Measurements from ENCODE around the gene PDZD7. TPM values are rescaled to one million over a fixed set of nuclear protein-coding genes. Genes with fewer than 3 reads are reported as not detected.

The PDZD7 gene
- total and polyA plus RNA-seq, 2 of the 8 experiments (the other 6 are each of a cell fraction or from before 2014, with no cell fraction given), result 0.88 to 1.6 TPM

- TF ChIP-seq EZH2 (IDR thresholded peaks at IDR 0.05; ENCODE audit: low read depth, low read length, severe bottlenecking) (no peak), TAF7 (optimal IDR thresholded peaks at IDR 0.05; ENCODE audit: borderline replicate concordance, low read depth, low read length) (no peak), CHD1 (IDR thresholded peaks at IDR 0.05; ENCODE audit: low read depth, low read length) (no peak), POU5F1 (IDR thresholded peaks at IDR 0.05; ENCODE audit: low read depth, low read length) (no peak), KDM1A (IDR thresholded peaks at IDR 0.05; ENCODE audit: borderline replicate concordance, low read length) (no peak), BCL11A (IDR thresholded peaks at IDR 0.05; ENCODE audit: low read depth in 2 of 2, low read length in 2 of 2) (no peak), TEAD4 (IDR thresholded peaks at IDR 0.05; ENCODE audit: low read depth, low read length) (no peak)
Measured at GRCh38 chr10:101052285-101052684, 21.4 kb upstream of the PDZD7 start (continued).

All from H1 (cell line).